Peyer's patch (tissue), 4 donors: ENCODE results near the gene CDC23.

Source experiments
- POLR2A ChIP-seq, 2 donors: fragments of 450-650 bp; IDR thresholded peaks; one replicate each; pipeline ENCODE4 v1.5.1; 2017; ENCODE audit warnings: antibody characterized with exemption in 2 of 2, mild to moderate bottlenecking in 2 of 2, moderate library complexity in 2 of 2
- TF ChIP-seq, protein P1 (sequence below), 6 experiments: fragments of 450-650 bp in 4 of 6; fragments of 200-600 bp in 2 of 6; sonication (generic) in 1 of 6; IDR thresholded peaks; one replicate each; pipeline ENCODE4 v1.5.1; 2017 to 2019; ENCODE audit warnings: antibody characterized with exemption in 6 of 6, mild to moderate bottlenecking in 3 of 6, moderate library complexity in 1 of 6

DNA sequence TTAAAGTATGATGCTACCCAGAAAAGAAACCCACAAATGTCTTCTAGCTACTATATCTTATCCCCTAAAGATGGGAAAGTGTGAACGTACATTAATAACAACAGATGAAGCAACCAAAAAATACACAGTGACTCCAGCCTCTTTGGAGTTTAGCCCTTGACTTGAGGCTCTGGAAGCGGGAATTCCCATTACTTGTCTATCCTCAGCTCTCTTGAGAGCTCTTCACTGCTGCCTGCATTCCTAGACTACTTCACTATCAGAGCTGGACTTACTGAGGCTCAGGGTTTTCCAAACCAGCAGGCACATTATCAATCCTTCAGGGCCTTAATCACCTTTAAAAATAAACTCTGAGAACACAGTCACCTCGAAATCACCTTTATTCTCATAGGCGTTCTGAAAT is 72.9 kb downstream of the CDC23 start:
- TF ChIP-seq POLR2A (IDR thresholded peaks at IDR 0.05): no peak
- TF ChIP-seq, protein P1, sequence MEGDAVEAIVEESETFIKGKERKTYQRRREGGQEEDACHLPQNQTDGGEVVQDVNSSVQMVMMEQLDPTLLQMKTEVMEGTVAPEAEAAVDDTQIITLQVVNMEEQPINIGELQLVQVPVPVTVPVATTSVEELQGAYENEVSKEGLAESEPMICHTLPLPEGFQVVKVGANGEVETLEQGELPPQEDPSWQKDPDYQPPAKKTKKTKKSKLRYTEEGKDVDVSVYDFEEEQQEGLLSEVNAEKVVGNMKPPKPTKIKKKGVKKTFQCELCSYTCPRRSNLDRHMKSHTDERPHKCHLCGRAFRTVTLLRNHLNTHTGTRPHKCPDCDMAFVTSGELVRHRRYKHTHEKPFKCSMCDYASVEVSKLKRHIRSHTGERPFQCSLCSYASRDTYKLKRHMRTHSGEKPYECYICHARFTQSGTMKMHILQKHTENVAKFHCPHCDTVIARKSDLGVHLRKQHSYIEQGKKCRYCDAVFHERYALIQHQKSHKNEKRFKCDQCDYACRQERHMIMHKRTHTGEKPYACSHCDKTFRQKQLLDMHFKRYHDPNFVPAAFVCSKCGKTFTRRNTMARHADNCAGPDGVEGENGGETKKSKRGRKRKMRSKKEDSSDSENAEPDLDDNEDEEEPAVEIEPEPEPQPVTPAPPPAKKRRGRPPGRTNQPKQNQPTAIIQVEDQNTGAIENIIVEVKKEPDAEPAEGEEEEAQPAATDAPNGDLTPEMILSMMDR (IDR thresholded peaks at IDR 0.05): no peak
